WTC11 (cell line): ENCODE measurements around the gene ACVR1. TPM values are rescaled to one million over a fixed set of nuclear protein-coding genes. Genes with fewer than 3 reads are reported as not detected.

ENCODE experiments used
- ATAC-seq: fragments of 200-7000 bp; cut with Tn5 transposase; 2 replicates; pipeline ENCODE4 v1.10.0; 2021; ENCODE audit warnings: mild to moderate bottlenecking, moderate library complexity
- CTCF ChIA-PET: fragments of 300-600 bp; sonication (Branson Sonifier 250); formaldehyde crosslinking; loops from one replicate; lab custom pipeline; 2021; ENCODE audit warnings: antibody characterized with exemption; lab: Charles Lee
- POLR2A ChIA-PET: fragments of 350-600 bp; sonication (Branson Sonifier 250); formaldehyde crosslinking; loops from one replicate; lab custom pipeline; 2021; ENCODE audit warnings: antibody characterized with exemption; lab: Charles Lee
- DNase-seq: peaks from one replicate; pipeline ENCODE4 v3.0.0; 2021; ENCODE audit warnings: low spot score
- H3K27ac Mint-ChIP-seq: 2 replicates; pipeline ENCODE4 v1.8.0; 2021; ENCODE audit warnings: mixed read lengths
- H3K27me3 Mint-ChIP-seq: 2 replicates; pipeline ENCODE4 v1.8.0; 2021; ENCODE audit warnings: low read depth, mild to moderate bottlenecking, moderate library complexity, mixed read lengths
- H3K36me3 Mint-ChIP-seq: 2 replicates; pipeline ENCODE4 v1.8.0; 2021; ENCODE audit warnings: mixed read lengths
- H3K4me1 Mint-ChIP-seq: 2 replicates; pipeline ENCODE4 v1.8.0; 2022; ENCODE audit warnings: mixed read lengths
- H3K4me3 Mint-ChIP-seq: 2 replicates; pipeline ENCODE4 v1.8.0; 2021; ENCODE audit warnings: mild to moderate bottlenecking, moderate library complexity, mixed read lengths
- H3K9me3 Mint-ChIP-seq: 2 replicates; pipeline ENCODE4 v1.8.0; 2021; ENCODE audit warnings: mixed read lengths
- AFF4 ChIP-seq: sonication (generic); formaldehyde crosslinking; IDR thresholded peaks from 2 replicates; pipeline ENCODE4 v1.8.1; 2023; ENCODE audit warnings: mild to moderate bottlenecking, missing genetic modification reagents, borderline replicate concordance
- ARID4B ChIP-seq: sonication (generic); formaldehyde crosslinking; IDR thresholded peaks from 2 replicates; pipeline ENCODE4 v1.8.0; 2023; ENCODE audit warnings: missing genetic modification reagents, mild to moderate bottlenecking, borderline replicate concordance
- ATF6 ChIP-seq: sonication (generic); formaldehyde crosslinking; IDR thresholded peaks from 2 replicates; pipeline ENCODE4 v1.8.1; 2023; ENCODE audit warnings: mild to moderate bottlenecking, missing genetic modification reagents
- CTCF ChIP-seq: fragments of 200-600 bp; IDR thresholded peaks from 2 replicates; pipeline ENCODE4 v1.8.0; 2022; ENCODE audit warnings: antibody characterized with exemption
- E2F1 ChIP-seq: sonication (generic); formaldehyde crosslinking; IDR thresholded peaks from 2 replicates; pipeline ENCODE4 v1.8.0; 2022; ENCODE audit warnings: mild to moderate bottlenecking, missing genetic modification reagents
- ERG ChIP-seq: fragments of 250-450 bp; sonication (Bioruptor Pico); IDR thresholded peaks from 2 replicates; pipeline ENCODE4 v1.8.0; 2021; ENCODE audit warnings: mild to moderate bottlenecking
- ETV6 ChIP-seq: sonication (generic); formaldehyde crosslinking; IDR thresholded peaks from 2 replicates; pipeline ENCODE4 v1.8.1; 2022; ENCODE audit warnings: mild to moderate bottlenecking, missing genetic modification reagents
- GTF2I ChIP-seq: fragments of 250-450 bp; sonication (Bioruptor Pico); conservative IDR thresholded peaks from 2 replicates; pipeline ENCODE4 v1.4.0; 2021; ENCODE audit warnings: mild to moderate bottlenecking
- KAT7 ChIP-seq: sonication (generic); formaldehyde crosslinking; IDR thresholded peaks from 2 replicates; pipeline ENCODE4 v1.8.1; 2023; ENCODE audit warnings: missing genetic modification reagents, mild to moderate bottlenecking, borderline replicate concordance
- MXD4 ChIP-seq: fragments of 250-450 bp; sonication (Bioruptor Pico); IDR thresholded peaks from 2 replicates; pipeline ENCODE4 v1.8.0; 2021; ENCODE audit warnings: mild to moderate bottlenecking, moderate library complexity, borderline replicate concordance
- NR2C2 ChIP-seq: sonication (generic); formaldehyde crosslinking; IDR thresholded peaks from 2 replicates; pipeline ENCODE4 v1.8.0; 2022; ENCODE audit warnings: mild to moderate bottlenecking, missing genetic modification reagents
- OVOL2 ChIP-seq: fragments of 250-450 bp; sonication (Bioruptor Pico); IDR thresholded peaks from 2 replicates; pipeline ENCODE4 v1.9.0; 2021; ENCODE audit warnings: mild to moderate bottlenecking, borderline replicate concordance
- SMAD3 ChIP-seq: sonication (generic); formaldehyde crosslinking; IDR thresholded peaks from 2 replicates; pipeline ENCODE4 v1.8.0; 2022; ENCODE audit warnings: missing genetic modification reagents, mild to moderate bottlenecking, borderline replicate concordance
- SP1 ChIP-seq: sonication (generic); formaldehyde crosslinking; conservative IDR thresholded peaks from 2 replicates; pipeline ENCODE4 v1.8.1; 2022; ENCODE audit warnings: missing genetic modification reagents
- ZNF263 ChIP-seq: sonication (generic); formaldehyde crosslinking; IDR thresholded peaks from 2 replicates; pipeline ENCODE4 v1.8.1; 2022; ENCODE audit warnings: low read depth, mild to moderate bottlenecking, moderate library complexity, missing genetic modification reagents
- ZNF317 ChIP-seq: sonication (generic); formaldehyde crosslinking; IDR thresholded peaks from 2 replicates; pipeline ENCODE4 v1.8.1; 2023; ENCODE audit warnings: low read depth, mild to moderate bottlenecking, moderate library complexity, missing genetic modification reagents, borderline replicate concordance
- ZSCAN18 ChIP-seq: fragments of 250-450 bp; sonication (Bioruptor Pico); IDR thresholded peaks from 2 replicates; pipeline ENCODE4 v2.1.2; 2022; ENCODE audit warnings: mild to moderate bottlenecking, moderate library complexity
- total RNA-seq: library from RNA; stranded (reverse); gene quantifications from 3 replicates; pipeline ENCODE4 v1.2.3, GENCODE V29; 2021

ACVR1 gene
- total RNA-seq, 1 experiment from 2014 or later, result 19.2 TPM

GRCh38 chr2:157900684-157901083 is 24.6 kb upstream of the ACVR1 start (continued):
- TF ChIP-seq ARID4B (CRISPR knock-in tag) (no peak), ZSCAN18 (CRISPR knock-in tag) (no peak), SMAD3 (no peak), ERG (CRISPR knock-in tag) (no peak), KAT7 (CRISPR knock-in tag) (no peak)

GRCh38 chr2:157900203-157900602 is 24.1 kb upstream of the ACVR1 start:
- CTCF ChIA-PET, result no interaction called here
- Mint-ChIP-seq H3K4me3 (no peak overlapping the region), H3K36me3 (no peaks in the 10 kb centered on the region), H3K27me3 (peaks cover 16% of the 10 kb centered on the region), H3K9me3 (no peaks in the 10 kb centered on the region), H3K4me1 (peaks cover 28% of the 10 kb centered on the region), H3K27ac (no peak overlapping the region)
- POLR2A ChIA-PET, result no interaction called here
- ATAC-seq, result no peak
- TF ChIP-seq ZNF263 (CRISPR knock-in tag), result no peak
- TF ChIP-seq E2F1, result no peak
- TF ChIP-seq SP1, result no peak
- TF ChIP-seq NR2C2, result no peak
- no peak for TF ChIP-seq MXD4 (CRISPR knock-in tag)
- no peak for TF ChIP-seq OVOL2
- no peak for TF ChIP-seq SMAD3
- no peak for TF ChIP-seq ATF6 (CRISPR knock-in tag)
- DNase-seq, result no peak

- CTCF ChIA-PET, result interaction anchor here (0.6 to 0.7 kb wide), 2 partner anchors 22 to 43 kb away, joined by 3 read pairs; no protein-coding TSS in a partner anchor
- Mint-ChIP-seq H3K36me3 (no peaks in the 10 kb centered on the region), H3K4me1 (peaks cover 34% of the 10 kb centered on the region), H3K9me3 (no peaks in the 10 kb centered on the region), H3K27ac (no peak overlapping the region), H3K4me3 (no peak overlapping the region), H3K27me3 (peaks cover 13% of the 10 kb centered on the region)
- POLR2A ChIA-PET, result no interaction called here
- ATAC-seq (no peak), DNase-seq (no peak)
- no peak for TF ChIP-seq CTCF
- TF ChIP-seq ETV6, result no peak
- no peak for TF ChIP-seq ZNF317 (CRISPR knock-in tag)
- no peak for TF ChIP-seq GTF2I (CRISPR knock-in tag)
- TF ChIP-seq AFF4 (CRISPR knock-in tag), result no peak
These were observed 23.2 kb upstream of the ACVR1 start for GRCh38 chr2:157899125-157899839.
